ENCODE data around the gene TSPOAP1.

DNA sequence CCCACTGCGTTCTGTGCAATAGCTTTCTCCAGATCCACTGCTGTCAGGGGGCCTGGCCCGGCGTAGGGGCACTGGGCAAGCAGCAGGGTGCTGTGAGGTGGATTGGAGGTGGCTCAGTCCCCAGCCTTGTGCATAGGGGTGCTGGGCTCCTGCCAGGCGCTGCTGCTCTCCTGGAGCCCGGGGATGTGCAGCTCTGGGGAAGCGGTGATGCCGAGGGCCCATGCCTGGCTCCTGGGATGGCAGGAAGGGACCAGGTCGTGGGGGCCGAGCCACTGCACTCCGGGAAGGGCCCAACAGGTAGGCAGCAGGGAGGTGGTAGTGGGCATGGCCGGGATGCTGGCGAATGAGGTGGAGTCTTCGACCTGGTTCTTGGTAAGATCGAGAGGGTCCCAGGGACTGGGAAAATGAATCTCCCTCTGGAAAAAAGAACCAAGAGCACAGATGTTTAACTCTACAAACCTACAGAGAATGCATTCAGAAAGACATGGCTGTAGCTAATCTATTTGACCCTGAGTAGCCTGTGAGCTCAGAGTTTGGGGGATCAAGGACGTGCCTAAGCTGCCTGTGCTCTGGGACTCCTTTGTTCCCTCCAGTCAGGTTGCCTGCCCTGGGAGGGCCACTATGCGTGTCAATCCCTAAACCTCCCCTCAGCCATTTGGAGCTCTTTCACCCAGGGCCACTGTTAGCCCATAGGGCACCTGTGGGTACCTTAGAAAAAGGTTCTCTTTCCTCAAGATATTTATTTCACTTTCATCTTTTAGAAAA, 30.0 kb upstream of the TSPOAP1 start:
- TF ChIP-seq, protein P1, sequence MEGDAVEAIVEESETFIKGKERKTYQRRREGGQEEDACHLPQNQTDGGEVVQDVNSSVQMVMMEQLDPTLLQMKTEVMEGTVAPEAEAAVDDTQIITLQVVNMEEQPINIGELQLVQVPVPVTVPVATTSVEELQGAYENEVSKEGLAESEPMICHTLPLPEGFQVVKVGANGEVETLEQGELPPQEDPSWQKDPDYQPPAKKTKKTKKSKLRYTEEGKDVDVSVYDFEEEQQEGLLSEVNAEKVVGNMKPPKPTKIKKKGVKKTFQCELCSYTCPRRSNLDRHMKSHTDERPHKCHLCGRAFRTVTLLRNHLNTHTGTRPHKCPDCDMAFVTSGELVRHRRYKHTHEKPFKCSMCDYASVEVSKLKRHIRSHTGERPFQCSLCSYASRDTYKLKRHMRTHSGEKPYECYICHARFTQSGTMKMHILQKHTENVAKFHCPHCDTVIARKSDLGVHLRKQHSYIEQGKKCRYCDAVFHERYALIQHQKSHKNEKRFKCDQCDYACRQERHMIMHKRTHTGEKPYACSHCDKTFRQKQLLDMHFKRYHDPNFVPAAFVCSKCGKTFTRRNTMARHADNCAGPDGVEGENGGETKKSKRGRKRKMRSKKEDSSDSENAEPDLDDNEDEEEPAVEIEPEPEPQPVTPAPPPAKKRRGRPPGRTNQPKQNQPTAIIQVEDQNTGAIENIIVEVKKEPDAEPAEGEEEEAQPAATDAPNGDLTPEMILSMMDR (conservative IDR thresholded peaks at IDR 0.05 in 1 of 2, IDR thresholded peaks at IDR 0.05 in 1 of 2; ENCODE audit: extremely low read depth in 1 of 2, insufficient read depth in 1 of 2, low read depth in 1 of 2, low read length in 2 of 2): no peak
- TF ChIP-seq EZH2 (IDR thresholded peaks at IDR 0.05; ENCODE audit: borderline replicate concordance, low read length): no peak

All from mammary epithelial cell (primary cell).